HG03565 (cell line): ENCODE results near the gene ARGLU1.
"Not testable (repeated sequence)": the region's sequence is repeated elsewhere in the genome, so short reads cannot be mapped to it uniquely, and the experiment has no call there.

Experiments used
- ATAC-seq: cut with Tn5 transposase; IDR thresholded peaks from one replicate; pipeline ENCODE4 v1.9.1; 2021; ENCODE audit warnings: mild to moderate bottlenecking, moderate library complexity; ENCODE audit not compliant: unreplicated experiment

ARGLU1 gene, protein sequence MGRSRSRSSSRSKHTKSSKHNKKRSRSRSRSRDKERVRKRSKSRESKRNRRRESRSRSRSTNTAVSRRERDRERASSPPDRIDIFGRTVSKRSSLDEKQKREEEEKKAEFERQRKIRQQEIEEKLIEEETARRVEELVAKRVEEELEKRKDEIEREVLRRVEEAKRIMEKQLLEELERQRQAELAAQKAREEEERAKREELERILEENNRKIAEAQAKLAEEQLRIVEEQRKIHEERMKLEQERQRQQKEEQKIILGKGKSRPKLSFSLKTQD

DNA sequence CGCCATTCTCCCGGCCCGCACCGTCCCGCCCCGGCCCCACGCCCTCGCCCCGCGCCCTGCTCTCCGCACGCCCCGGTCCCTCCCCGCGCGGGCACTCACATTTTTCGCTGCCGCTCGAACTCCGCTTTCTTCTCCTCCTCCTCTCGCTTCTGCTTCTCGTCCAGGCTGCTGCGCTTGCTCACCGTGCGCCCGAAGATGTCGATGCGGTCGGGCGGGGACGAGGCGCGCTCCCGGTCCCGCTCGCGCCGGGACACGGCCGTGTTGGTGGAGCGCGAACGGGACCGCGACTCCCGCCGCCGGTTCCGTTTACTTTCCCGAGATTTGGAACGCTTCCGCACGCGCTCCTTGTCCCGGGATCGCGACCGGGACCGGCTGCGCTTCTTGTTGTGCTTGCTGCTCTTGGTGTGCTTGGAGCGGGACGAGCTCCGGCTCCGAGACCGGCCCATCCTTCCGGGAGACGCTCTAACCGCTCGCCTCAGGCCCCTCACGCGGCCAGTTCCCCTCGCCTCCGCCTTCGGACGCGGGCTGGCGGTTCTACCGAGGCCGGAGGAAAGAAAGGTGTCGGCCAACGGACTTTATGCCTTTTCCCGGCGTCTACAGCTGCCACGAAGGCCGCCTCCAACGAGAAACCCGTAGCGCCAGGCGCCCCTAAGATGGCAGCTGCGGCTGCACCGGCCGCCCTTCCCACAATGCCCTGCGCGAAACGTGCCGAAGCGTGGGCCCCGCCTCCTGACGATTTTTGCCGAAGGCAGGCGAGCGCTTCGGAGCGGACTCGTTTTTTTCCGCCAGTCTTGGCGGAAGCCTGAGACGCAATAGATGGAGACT lies at the start of gene ARGLU1:
Gene ARGLU1, minus strand, starts transcription at position 664 of the 825 bp plus-strand sequence. Its CDS starts 218 bp downstream, at position 446.
- peak; percentile 60 for ATAC-seq

GRCh38 chr13:106617561-106617960 lies 49.6 kb upstream of the ARGLU1 start:
- ATAC-seq, result no peak

DNA sequence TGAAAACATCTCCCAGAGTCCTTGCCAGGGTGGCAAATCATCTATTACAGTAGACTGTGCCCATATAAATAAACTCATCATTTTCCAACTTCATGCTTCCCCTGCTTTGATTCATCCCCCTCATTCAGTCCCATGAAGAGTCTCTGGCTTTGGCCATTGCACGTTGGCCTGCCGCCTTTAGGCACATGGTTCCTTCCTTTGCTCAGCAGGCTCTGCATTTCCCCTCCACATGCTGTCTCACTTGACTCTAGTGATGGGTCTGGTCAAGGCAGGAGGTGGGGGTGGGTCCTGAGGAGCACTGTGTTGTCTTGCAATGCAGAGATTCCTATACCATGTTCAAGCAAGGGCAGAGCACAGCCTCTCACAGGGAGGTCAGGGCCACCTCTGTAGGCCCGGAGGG lies 48.8 kb upstream of the ARGLU1 start:
- no peak for ATAC-seq

- no peak for ATAC-seq
Measured at GRCh38 chr13:106614874-106615273, 46.9 kb upstream of the ARGLU1 start.

- ATAC-seq, result no peak
Measured at GRCh38 chr13:106612688-106613087, 44.8 kb upstream of the ARGLU1 start.

- no peak for ATAC-seq
Measured at GRCh38 chr13:106610486-106610885, 42.5 kb upstream of the ARGLU1 start.

DNA sequence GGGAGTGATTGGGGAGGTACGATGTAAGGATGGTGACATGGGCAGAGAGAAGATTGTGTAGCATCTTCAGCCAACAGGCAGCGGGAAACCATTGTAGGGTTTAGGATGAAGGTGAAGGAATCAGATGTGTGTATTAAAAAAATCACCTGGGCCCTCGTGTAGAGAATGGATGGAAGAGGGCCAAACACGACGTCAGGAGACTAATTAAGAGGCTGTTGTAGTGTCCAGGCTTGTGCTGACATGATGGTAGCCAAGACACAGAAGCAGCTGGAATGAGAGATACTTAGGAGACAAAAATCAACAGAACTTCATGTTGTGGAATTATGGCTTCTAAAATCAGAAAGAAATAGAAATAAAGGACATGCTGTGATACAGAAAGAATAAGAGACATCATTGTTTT lies 41.2 kb upstream of the ARGLU1 start:
- ATAC-seq, result no peak

- ATAC-seq, result no peak
Measured at GRCh38 chr13:106603546-106603945, 35.6 kb upstream of the ARGLU1 start.

DNA sequence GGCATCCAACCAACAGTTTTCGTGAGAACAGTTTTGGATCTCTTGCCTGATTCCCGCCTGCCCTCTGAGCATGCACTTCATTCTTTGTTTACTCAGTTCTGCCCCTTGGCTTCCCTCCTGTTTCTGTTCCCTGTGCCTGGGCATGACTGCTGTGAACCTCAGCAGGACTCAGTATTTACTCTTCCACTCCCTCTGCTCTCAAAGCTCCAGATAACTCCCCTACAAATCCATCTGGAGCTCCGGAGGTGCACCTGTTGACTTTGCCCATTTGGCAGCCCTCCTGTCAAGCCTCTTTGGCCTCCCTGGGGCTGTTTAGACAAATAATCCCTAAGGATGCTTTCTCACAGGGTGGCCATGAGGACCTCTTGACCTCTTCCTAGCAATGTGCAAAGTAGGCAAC lies 34.2 kb upstream of the ARGLU1 start:
- no peak for ATAC-seq

DNA sequence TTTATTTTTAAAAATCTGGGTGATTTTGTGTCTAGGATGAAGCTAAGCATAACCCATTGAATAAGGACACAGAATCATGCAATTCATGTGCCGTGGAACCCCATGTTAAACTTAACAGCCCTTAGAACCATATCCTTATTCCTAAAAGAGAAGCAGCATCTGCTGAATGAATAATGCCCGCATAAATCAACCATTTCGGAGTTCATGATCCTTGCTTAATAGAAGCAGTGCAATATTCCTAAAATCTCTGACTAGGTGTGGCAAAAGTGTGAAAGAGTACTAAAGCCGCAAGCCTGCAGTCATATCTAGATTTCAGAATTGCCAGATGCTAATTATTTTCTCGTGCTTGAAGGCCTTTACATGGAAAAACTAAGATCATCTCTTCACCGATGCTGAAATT lies 33.6 kb upstream of the ARGLU1 start:
- no peak for ATAC-seq

DNA sequence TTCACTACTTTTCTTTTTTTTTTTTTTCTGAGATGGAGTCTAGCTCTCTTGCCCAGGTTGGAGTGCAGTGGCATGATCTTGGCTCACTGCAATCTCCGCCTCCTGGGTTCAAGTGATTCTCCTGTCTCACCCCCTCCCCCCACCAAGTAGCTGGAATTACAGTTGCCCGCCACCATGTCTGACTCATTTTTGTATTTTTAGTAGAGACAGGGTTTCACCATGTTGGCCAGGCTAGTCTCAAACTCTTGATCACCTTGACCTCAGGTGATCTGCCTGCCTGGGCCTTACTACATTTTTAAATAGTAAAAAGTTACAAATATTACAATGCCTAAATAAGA lies 32.8 kb upstream of the ARGLU1 start:
- ATAC-seq, result not testable (repeated sequence)

GRCh38 chr13:106599875-106600797 lies 32.2 kb upstream of the ARGLU1 start:
- no peak for ATAC-seq

- ATAC-seq, result no peak
Measured at GRCh38 chr13:106597749-106598395, 29.9 kb upstream of the ARGLU1 start.

- ATAC-seq, result no peak
Measured at GRCh38 chr13:106597186-106597585, 29.2 kb upstream of the ARGLU1 start.

DNA sequence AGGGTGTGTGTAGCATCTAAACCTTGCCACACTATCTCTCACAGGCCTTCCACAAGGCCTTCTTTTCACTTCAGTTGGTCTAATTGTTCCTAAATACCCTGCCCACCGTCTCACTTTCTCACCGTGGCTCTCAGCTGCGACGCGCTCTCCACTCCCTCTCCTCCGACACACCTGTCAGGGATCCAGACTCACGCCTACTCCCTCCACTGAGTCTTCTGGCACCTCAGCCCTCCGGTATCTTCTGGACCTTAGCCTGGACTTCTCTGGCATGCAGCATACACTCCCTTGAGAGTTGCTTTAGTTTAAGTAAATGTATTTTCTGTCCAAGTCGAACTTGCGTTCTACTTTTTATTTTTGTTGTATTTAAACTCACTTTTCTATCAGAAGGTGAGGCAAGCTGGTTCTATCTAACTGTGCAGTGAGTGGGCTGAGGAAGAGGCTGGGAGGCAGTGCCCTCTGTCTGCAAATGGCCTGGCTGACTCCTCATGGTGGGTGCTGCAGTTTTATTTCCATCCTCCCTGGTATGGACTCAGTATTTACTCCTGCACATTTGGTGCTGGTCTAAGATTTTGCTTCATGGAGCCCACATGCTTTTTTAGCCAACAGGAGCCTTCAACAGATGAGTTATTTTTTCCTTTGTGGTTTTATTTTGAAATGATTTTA lies 28.5 kb upstream of the ARGLU1 start:
- no peak for ATAC-seq

DNA sequence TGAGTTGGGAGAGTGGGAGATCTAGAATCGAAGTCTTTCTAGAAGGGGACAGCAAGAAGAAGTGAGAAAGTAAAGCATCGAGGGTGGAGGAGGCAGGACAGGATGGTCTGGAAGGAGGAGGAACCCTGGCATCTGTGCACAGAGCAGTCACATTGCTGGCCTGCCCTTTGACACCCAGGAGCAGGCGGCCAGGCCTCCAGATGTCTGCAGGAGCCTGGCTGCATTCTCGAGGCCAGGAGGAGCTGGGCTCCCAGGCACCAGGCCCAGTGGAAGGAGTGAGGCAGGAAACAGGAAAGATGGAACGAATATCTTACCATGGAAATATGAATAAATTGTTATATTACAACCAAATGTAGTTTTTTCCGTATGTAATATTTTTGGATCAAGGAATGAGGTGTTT lies 27.7 kb upstream of the ARGLU1 start:
- ATAC-seq, result no peak

DNA sequence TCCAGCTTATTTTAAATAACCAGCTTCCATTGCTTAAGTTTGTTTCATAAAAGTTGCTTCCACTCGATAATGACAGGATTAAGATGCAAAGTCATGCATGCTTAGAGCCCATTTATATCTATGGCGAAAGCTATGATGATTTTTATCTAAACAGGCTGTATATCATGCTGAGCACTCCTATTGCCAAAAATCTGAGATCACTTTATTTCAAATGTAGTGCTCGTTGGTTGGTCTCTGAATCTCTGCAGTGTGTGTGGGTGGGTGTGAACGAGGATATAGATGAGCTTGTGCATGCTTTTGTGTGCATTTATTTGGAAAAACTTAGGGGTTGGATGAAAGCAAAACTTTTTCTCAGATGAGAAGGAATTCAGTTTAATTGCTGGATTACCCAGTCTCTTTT lies 27.0 kb upstream of the ARGLU1 start:
- ATAC-seq, result no peak

DNA sequence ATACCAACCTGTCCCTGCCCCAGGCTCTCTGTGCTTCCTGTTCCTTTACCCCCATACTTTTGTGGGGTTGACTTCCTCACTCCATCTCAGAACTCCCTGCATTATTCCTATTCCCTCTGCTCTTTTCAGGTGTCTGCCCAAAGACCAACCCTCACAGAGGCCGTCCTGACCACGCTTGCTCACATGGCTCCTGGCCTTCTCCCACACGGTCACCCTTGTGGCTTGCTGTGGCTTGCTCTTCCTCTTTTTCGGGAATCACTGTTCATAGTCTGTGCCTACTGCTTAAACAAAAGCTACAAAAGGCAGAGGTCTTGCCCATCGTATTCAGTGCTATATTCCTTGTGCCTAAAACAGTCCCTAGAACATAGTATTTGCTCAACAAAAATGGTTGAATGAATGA lies 25.2 kb upstream of the ARGLU1 start:
- ATAC-seq, result no peak

DNA sequence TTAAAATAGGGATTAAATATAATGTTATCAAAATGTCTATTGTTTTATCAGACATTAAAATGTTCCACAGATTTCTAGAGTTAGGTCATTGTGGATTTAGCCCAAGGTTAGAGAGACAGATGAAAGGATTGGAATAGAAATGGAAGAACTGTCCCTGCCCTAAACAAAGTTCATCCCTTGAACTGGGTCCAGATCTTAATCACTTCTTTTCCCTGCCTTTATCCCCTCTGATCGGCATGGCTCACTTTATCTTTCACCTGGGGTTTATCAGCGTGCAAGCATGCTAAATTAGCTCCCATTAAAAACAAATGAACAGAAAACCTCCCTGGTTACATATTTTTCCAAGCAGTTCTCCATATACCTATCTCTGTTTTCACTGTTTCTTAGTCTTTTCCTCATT lies 23.4 kb upstream of the ARGLU1 start:
- ATAC-seq, result no peak

- ATAC-seq, result no peak
Measured at GRCh38 chr13:106589716-106590115, 21.8 kb upstream of the ARGLU1 start.
